Gastroesophageal sphincter (tissue), 3 donors: Measurements from ENCODE around the gene RELCH.

ENCODE experiments used
- EP300 ChIP-seq: sonication (generic); formaldehyde crosslinking; IDR thresholded peaks from one replicate; pipeline ENCODE4 v1.6.1; 2017; ENCODE audit warnings: antibody characterized with exemption, mild to moderate bottlenecking
- POLR2A ChIP-seq, 2 donors: fragments of 450-650 bp; IDR thresholded peaks; one replicate each; pipeline ENCODE4 v1.6.1; 2017; ENCODE audit warnings: antibody characterized with exemption in 2 of 2, mild to moderate bottlenecking in 2 of 2, moderate library complexity in 1 of 2
- POLR2AphosphoS5 ChIP-seq: sonication (generic); formaldehyde crosslinking; IDR thresholded peaks from one replicate; pipeline ENCODE4 v1.6.1; 2017; ENCODE audit warnings: antibody characterized with exemption
- TF ChIP-seq, protein P1 (sequence below), 4 experiments: fragments of 200-600 bp in 2 of 4; fragments of 450-650 bp in 2 of 4; sonication (generic) in 1 of 4; IDR thresholded peaks; one replicate each; pipeline ENCODE4 v1.5.1; 2017 to 2019; ENCODE audit warnings: antibody characterized with exemption in 4 of 4, mild to moderate bottlenecking in 2 of 4, moderate library complexity in 2 of 4

DNA sequence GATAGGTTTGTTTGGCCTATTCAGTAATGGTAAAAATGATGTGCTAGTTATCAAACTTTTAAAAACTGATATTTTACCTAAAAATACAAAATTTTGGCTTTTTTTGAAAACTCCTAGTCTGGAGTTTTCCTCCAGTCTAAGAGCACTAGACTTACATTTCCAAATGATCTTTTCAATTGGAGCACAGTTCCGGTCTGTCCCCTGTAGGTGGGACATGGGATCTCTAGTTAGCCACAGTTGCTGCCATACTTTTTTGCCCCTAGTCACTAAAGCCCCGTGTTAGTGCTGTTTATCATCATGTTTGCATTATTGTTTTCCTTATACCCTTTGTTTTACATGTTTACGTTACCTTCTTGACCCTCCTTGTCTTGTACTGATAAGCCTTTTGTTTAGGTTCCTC, 52.4 kb downstream of the RELCH start:
- no peak for TF ChIP-seq POLR2AphosphoS5
- TF ChIP-seq POLR2A (IDR thresholded peaks at IDR 0.05), result no peak
- no peak for TF ChIP-seq EP300
- TF ChIP-seq, protein P1, sequence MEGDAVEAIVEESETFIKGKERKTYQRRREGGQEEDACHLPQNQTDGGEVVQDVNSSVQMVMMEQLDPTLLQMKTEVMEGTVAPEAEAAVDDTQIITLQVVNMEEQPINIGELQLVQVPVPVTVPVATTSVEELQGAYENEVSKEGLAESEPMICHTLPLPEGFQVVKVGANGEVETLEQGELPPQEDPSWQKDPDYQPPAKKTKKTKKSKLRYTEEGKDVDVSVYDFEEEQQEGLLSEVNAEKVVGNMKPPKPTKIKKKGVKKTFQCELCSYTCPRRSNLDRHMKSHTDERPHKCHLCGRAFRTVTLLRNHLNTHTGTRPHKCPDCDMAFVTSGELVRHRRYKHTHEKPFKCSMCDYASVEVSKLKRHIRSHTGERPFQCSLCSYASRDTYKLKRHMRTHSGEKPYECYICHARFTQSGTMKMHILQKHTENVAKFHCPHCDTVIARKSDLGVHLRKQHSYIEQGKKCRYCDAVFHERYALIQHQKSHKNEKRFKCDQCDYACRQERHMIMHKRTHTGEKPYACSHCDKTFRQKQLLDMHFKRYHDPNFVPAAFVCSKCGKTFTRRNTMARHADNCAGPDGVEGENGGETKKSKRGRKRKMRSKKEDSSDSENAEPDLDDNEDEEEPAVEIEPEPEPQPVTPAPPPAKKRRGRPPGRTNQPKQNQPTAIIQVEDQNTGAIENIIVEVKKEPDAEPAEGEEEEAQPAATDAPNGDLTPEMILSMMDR (IDR thresholded peaks at IDR 0.05), result no peak
